Small intestine (tissue), 7 donors: ENCODE measurements around the gene GRIP2. TPM values are rescaled to one million over a fixed set of nuclear protein-coding genes. Genes with fewer than 3 reads are reported as not detected.

Experiments used
- DNase-seq, 2 donors: peaks; one replicate each; pipeline versions ENCODE4 v3.0.0 to v3.0.0-alpha.2; 2013
- FAIRE-seq: peaks from 2 replicates; lab custom pipeline; 2012; peaks lifted over from hg19 to GRCh38; lab: Jason Lieb, UNC
- H3K27ac ChIP-seq, 3 donors: one replicate each; pipeline ENCODE4 v1.5.1; 2013; ENCODE audit warnings: low read length in 2 of 3, mild to moderate bottlenecking in 2 of 3, control low read depth in 1 of 3, inconsistent platforms in 1 of 3, low read depth in 1 of 3, moderate library complexity in 1 of 3
- H3K27me3 ChIP-seq, 3 donors: one replicate each; pipeline ENCODE4 v1.6.1; 2013; ENCODE audit warnings: low read length in 3 of 3, inconsistent platforms in 1 of 3; ENCODE audit not compliant: control insufficient read depth in 3 of 3, insufficient read depth in 3 of 3
- H3K36me3 ChIP-seq, 3 donors: one replicate each; pipeline ENCODE4 v1.6.1; 2013; ENCODE audit warnings: low read length in 3 of 3, inconsistent platforms in 1 of 3, low read depth in 1 of 3, mild to moderate bottlenecking in 1 of 3, moderate library complexity in 1 of 3; ENCODE audit not compliant: control insufficient read depth in 3 of 3, insufficient read depth in 2 of 3
- H3K4me1 ChIP-seq, 3 donors: one replicate each; pipeline ENCODE4 v1.6.1; 2013; ENCODE audit warnings: low read length in 2 of 3, inconsistent platforms in 1 of 3, low read depth in 1 of 3, mild to moderate bottlenecking in 1 of 3, moderate library complexity in 1 of 3; ENCODE audit not compliant: control insufficient read depth in 3 of 3, insufficient read depth in 2 of 3
- H3K4me3 ChIP-seq, 3 donors: one replicate each; pipeline ENCODE4 v1.5.1; 2013; ENCODE audit warnings: low read length in 3 of 3, control low read depth in 1 of 3, inconsistent platforms in 1 of 3, low read depth in 1 of 3, mild to moderate bottlenecking in 1 of 3, moderate library complexity in 1 of 3
- H3K9me3 ChIP-seq, 2 donors: one replicate each; pipeline ENCODE4 v1.6.1; 2013; ENCODE audit warnings: low read depth in 1 of 2, low read length in 1 of 2; ENCODE audit not compliant: control insufficient read depth in 2 of 2, insufficient read depth in 1 of 2
- WGBS, 3 donors: extraction: QIAGEN DNeasy Blood & Tissue Kit; methylation state at CpG; one replicate each; pipeline ENCODE4 v1.1.7; 2013; 5-methylcytosine and 5-hydroxymethylcytosine counted together
- polyA plus RNA-seq, 4 donors: library from polyadenylated mRNA; stranded (reverse) in 3 of 4; unstranded in 1 of 4; fragments of 200-250 nt in 3 of 4; fragments of 120-200 nt in 1 of 4; gene quantifications; one replicate each; pipeline versions ENCODE4 v1.2.1 to v1.2.3, GENCODE V29; 2013
- donor health status: healthy with polysubstance abuse.
- donor health status: control.
- donor health status: control.
- donor health status: Bipolar disorder and iron deficiency.
- donor health status: healthy.

GRIP2 gene
- polyA plus RNA-seq, 4 donors = 0.27 to 1.4 (median 0.34) TPM; not detected in 1

GRCh38 chr3:14455571-14456317 lies 84.4 kb downstream of the GRIP2 start:
- no peak for FAIRE-seq
- Histone ChIP-seq H3K9me3 (no peaks in the 10 kb centered on the region), H3K4me3 (no peak overlapping the region), H3K36me3 (peaks cover 4 to 90% (median 8%) of the 10 kb centered on the region in 3 donors), H3K27ac (no peak overlapping the region), H3K27me3 (no peaks in the 10 kb centered on the region), H3K4me1 (peaks cover 2 to 29% (median 13%) of the 10 kb centered on the region in 3 donors)
- 52 to 73% (median 56%) methylated on average over 6 of the region's 6 CpGs for WGBS, 3 donors
- DNase-seq = no peak

GRCh38 chr3:14454639-14455310 lies 85.4 kb downstream of the GRIP2 start:
- no peak for DNase-seq
- 84 to 87% (median 86%) methylated on average over 8 of the region's 8 CpGs for WGBS, 3 donors
- no peak overlapping the region for H3K27ac ChIP-seq
- H3K4me1 ChIP-seq = peaks cover 2 to 29% (median 13%) of the 10 kb centered on the region in 3 donors
- peaks cover under 1 to 89% (median 11%) of the 10 kb centered on the region in 3 donors for H3K36me3 ChIP-seq
- H3K27me3 ChIP-seq = no peaks in the 10 kb centered on the region
- no peak overlapping the region for H3K4me3 ChIP-seq
- H3K9me3 ChIP-seq = no peaks in the 10 kb centered on the region
- FAIRE-seq = no peak

GRCh38 chr3:14453876-14454638 lies 86.1 kb downstream of the GRIP2 start:
- FAIRE-seq = no peak

GRCh38 chr3:14452740-14453710 lies 87.1 kb downstream of the GRIP2 start:
- peak; percentile 73 to 85 for DNase-seq
- H3K27me3 ChIP-seq = no peaks in the 10 kb centered on the region
- H3K4me1 ChIP-seq = peaks cover 2 to 29% (median 10%) of the 10 kb centered on the region in 3 donors
- FAIRE-seq = no peak
- H3K36me3 ChIP-seq = peaks cover 0 to 89% (median 13%) of the 10 kb centered on the region in 3 donors
- no peaks in the 10 kb centered on the region for H3K9me3 ChIP-seq
- no peak overlapping the region for H3K4me3 ChIP-seq
- H3K27ac ChIP-seq = peak overlapping the region; percentile 28 to 98 (median 59)
- WGBS, 3 donors = 11 to 31% (median 26%) methylated on average over 25 of the region's 25 CpGs

More at GRCh38 chr3:14453876-14454638, 86.1 kb downstream of the GRIP2 start:
- no peak overlapping the region for H3K4me3 ChIP-seq
- peak overlapping the region in 1 of 3 donors; percentile 98 for H3K27ac ChIP-seq
- no peak for DNase-seq
- no peaks in the 10 kb centered on the region for H3K27me3 ChIP-seq
- H3K36me3 ChIP-seq = peaks cover 0 to 88% (median 11%) of the 10 kb centered on the region in 3 donors
- H3K4me1 ChIP-seq = peaks cover 2 to 29% (median 13%) of the 10 kb centered on the region in 3 donors
- H3K9me3 ChIP-seq = no peaks in the 10 kb centered on the region
- WGBS, 3 donors = 64 to 74% (median 65%) methylated on average over 21 to 23 of the region's 23 CpGs

- 34 to 53% (median 52%) methylated on average over 16 to 17 of the region's 17 CpGs for WGBS, 3 donors
- FAIRE-seq (no peak), DNase-seq (peak; percentile 51 to 68)
- Histone ChIP-seq H3K27me3 (no peaks in the 10 kb centered on the region), H3K9me3 (no peaks in the 10 kb centered on the region), H3K4me3 (no peak overlapping the region), H3K4me1 (peaks cover 2 to 24% (median 10%) of the 10 kb centered on the region in 3 donors), H3K36me3 (peaks cover 0 to 88% (median 21%) of the 10 kb centered on the region in 3 donors), H3K27ac (peak overlapping the region; percentile 28 to 98 (median 59))
These were observed 88.0 kb downstream of the GRIP2 start for GRCh38 chr3:14451844-14452739.

GRCh38 chr3:14450922-14451606 lies 89.1 kb downstream of the GRIP2 start:
- FAIRE-seq = no peak
- no peak overlapping the region for H3K27ac ChIP-seq
- H3K27me3 ChIP-seq = no peaks in the 10 kb centered on the region
- DNase-seq = no peak
- H3K9me3 ChIP-seq = no peaks in the 10 kb centered on the region
- no peak overlapping the region for H3K4me3 ChIP-seq
- peaks cover 3 to 82% (median 21%) of the 10 kb centered on the region in 3 donors for H3K36me3 ChIP-seq
- 79 to 89% (median 88%) methylated on average over 5 of the region's 5 CpGs for WGBS, 3 donors
- peaks cover 2 to 24% (median 10%) of the 10 kb centered on the region in 3 donors for H3K4me1 ChIP-seq
